Measurements from ENCODE around the gene TMEM145. TPM values are rescaled to one million over a fixed set of nuclear protein-coding genes. Genes with fewer than 3 reads are reported as not detected.

Gene TMEM145
- total and polyA plus RNA-seq, 9 of the 15 experiments (the other 6 are each of a cell fraction or from before 2014, with no cell fraction given) = 0.80 to 5.5 (median 1.9) TPM; not detected in 3

DNA sequence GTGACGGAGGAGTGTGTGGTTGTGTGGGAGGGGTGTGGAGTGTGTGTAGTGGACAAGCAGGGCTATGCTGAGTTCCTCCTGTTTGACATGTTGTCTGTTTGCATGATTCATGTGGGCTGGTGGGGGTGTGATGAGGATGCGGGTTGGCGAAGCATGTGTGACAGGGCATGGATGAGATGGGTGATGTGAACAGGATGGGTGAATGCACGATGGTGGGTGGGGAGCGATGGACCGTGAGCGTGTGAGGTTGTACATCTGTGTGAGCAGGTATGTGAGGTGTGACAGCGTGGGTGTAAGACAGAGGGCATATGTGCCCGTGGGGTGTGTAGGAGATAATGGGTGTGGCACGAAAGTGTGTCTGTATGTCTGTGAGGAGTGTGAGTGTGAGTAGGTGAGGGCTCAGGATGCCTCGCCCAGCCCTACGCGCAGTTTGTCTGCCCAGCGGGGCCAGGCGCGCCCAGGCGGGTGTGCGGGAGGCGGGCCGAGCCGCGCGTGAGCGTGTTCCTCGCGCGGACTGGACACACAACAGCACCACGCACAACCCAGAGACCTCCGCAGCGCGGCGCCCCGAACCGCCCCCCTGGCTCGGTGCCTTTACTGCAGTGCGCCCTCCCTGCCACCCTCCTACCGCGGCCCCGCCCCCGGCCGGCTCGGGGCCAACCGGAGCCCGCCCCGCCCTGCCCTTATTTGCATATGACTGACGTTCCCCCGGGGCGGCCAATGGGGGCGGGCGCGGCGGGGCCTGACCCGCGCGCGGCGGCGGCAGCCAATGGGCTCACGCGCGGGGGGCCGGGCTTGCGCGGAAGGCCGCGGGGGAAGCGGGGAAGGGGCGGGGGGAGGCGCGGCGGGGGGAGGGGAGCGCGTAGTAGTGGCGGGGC lies 29.7 kb upstream of the TMEM145 start (continued):
- TF ChIP-seq, protein P1, sequence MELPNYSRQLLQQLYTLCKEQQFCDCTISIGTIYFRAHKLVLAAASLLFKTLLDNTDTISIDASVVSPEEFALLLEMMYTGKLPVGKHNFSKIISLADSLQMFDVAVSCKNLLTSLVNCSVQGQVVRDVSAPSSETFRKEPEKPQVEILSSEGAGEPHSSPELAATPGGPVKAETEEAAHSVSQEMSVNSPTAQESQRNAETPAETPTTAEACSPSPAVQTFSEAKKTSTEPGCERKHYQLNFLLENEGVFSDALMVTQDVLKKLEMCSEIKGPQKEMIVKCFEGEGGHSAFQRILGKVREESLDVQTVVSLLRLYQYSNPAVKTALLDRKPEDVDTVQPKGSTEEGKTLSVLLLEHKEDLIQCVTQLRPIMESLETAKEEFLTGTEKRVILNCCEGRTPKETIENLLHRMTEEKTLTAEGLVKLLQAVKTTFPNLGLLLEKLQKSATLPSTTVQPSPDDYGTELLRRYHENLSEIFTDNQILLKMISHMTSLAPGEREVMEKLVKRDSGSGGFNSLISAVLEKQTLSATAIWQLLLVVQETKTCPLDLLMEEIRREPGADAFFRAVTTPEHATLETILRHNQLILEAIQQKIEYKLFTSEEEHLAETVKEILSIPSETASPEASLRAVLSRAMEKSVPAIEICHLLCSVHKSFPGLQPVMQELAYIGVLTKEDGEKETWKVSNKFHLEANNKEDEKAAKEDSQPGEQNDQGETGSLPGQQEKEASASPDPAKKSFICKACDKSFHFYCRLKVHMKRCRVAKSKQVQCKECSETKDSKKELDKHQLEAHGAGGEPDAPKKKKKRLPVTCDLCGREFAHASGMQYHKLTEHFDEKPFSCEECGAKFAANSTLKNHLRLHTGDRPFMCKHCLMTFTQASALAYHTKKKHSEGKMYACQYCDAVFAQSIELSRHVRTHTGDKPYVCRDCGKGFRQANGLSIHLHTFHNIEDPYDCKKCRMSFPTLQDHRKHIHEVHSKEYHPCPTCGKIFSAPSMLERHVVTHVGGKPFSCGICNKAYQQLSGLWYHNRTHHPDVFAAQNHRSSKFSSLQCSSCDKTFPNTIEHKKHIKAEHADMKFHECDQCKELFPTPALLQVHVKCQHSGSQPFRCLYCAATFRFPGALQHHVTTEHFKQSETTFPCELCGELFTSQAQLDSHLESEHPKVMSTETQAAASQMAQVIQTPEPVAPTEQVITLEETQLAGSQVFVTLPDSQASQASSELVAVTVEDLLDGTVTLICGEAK (IDR thresholded peaks at IDR 0.05) = peak; percentile 54; the same call in 1 of the 2 replicates
- TF ChIP-seq, protein P1 (CRISPR knock-in tag; IDR thresholded peaks at IDR 0.05) = no peak
- TF ChIP-seq KDM5B (IDR thresholded peaks at IDR 0.05; ENCODE audit: insufficient replicate concordance, low read depth, low read length) = peak; percentile 39
- TF ChIP-seq, protein P2, sequence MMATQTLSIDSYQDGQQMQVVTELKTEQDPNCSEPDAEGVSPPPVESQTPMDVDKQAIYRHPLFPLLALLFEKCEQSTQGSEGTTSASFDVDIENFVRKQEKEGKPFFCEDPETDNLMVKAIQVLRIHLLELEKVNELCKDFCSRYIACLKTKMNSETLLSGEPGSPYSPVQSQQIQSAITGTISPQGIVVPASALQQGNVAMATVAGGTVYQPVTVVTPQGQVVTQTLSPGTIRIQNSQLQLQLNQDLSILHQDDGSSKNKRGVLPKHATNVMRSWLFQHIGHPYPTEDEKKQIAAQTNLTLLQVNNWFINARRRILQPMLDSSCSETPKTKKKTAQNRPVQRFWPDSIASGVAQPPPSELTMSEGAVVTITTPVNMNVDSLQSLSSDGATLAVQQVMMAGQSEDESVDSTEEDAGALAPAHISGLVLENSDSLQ (IDR thresholded peaks at IDR 0.05) = peak; percentile 85
- no peak for TF ChIP-seq NEUROD1 (IDR thresholded peaks at IDR 0.05; ENCODE audit: borderline replicate concordance, low read depth, low read length, partially characterized antibody)
- no peak for TF ChIP-seq ZNF586 (CRISPR knock-in tag; conservative IDR thresholded peaks at IDR 0.05)
- TF ChIP-seq RAD21 (CRISPR knock-in tag; conservative IDR thresholded peaks at IDR 0.05 in 1 of 2, IDR thresholded peaks at IDR 0.05 in 1 of 2) = peak in 1 of 2 experiments; percentile 12; a peak in 1 of 4 replicates
- TF ChIP-seq, protein P3, sequence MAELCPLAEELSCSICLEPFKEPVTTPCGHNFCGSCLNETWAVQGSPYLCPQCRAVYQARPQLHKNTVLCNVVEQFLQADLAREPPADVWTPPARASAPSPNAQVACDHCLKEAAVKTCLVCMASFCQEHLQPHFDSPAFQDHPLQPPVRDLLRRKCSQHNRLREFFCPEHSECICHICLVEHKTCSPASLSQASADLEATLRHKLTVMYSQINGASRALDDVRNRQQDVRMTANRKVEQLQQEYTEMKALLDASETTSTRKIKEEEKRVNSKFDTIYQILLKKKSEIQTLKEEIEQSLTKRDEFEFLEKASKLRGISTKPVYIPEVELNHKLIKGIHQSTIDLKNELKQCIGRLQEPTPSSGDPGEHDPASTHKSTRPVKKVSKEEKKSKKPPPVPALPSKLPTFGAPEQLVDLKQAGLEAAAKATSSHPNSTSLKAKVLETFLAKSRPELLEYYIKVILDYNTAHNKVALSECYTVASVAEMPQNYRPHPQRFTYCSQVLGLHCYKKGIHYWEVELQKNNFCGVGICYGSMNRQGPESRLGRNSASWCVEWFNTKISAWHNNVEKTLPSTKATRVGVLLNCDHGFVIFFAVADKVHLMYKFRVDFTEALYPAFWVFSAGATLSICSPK (IDR thresholded peaks at IDR 0.05; ENCODE audit: borderline replicate concordance) = 0 out of 2 replicates have a peak, but pooled peaks have one; percentile 66
- peak; percentile 63 for TF ChIP-seq RBBP5 (IDR thresholded peaks at IDR 0.05; ENCODE audit: borderline replicate concordance, insufficient read depth, low read length, poor library complexity, severe bottlenecking)
- no peak for TF ChIP-seq KDM4B (IDR thresholded peaks at IDR 0.05; ENCODE audit: borderline replicate concordance in 2 of 2, low read depth in 1 of 2)
- TF ChIP-seq SAFB2 (IDR thresholded peaks at IDR 0.05; ENCODE audit: borderline replicate concordance, low read depth, low read length, severe bottlenecking) = no peak
- TF ChIP-seq ZNF436 (CRISPR knock-in tag; IDR thresholded peaks at IDR 0.05) = no peak
- no peak for TF ChIP-seq ELF2 (CRISPR knock-in tag; IDR thresholded peaks at IDR 0.05)

Data from K562 (cell line).